Subcutaneous adipose tissue (tissue), 4 donors: ENCODE results near the gene EXOC3L1. TPM values are rescaled to one million over a fixed set of nuclear protein-coding genes. Genes with fewer than 3 reads are reported as not detected.

Experiments used
- total RNA-seq, 4 donors: library from RNA; depleted of rRNA; stranded (reverse); fragments of >200 nt; gene quantifications; one replicate each; pipeline ENCODE4 v1.1.0, GENCODE V29; 2016
- TF ChIP-seq, protein P1 (sequence below): fragments of 450-650 bp; IDR thresholded peaks from one replicate; pipeline ENCODE4 v1.5.1; 2016; ENCODE audit warnings: low read depth, mild to moderate bottlenecking, control low read depth, antibody characterized with exemption, moderate library complexity

The EXOC3L1 gene
- total RNA-seq, 4 donors from 2014 or later = 0.17 to 13.8 (median 1.7) TPM

DNA sequence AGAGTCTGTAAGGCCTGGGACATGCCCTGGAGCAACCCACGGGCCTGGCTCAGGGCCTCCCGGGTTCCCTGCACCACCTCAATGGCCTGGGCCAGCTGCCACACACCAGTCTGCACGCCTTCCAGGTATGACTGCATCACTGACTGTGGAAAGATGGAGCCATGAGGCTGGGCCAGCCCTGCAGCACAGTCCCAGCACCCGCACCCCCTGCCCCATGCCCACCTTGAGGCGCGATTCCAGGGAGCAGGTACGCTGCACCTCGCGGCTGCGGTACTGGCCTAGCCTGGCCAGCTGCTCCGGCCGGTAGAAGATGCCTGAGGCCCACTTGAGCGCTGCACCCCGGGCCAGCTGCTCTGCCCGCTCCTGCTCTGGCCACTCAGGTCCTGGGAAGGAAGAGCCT, 1.1 kb downstream of the EXOC3L1 start:
- TF ChIP-seq, protein P1, sequence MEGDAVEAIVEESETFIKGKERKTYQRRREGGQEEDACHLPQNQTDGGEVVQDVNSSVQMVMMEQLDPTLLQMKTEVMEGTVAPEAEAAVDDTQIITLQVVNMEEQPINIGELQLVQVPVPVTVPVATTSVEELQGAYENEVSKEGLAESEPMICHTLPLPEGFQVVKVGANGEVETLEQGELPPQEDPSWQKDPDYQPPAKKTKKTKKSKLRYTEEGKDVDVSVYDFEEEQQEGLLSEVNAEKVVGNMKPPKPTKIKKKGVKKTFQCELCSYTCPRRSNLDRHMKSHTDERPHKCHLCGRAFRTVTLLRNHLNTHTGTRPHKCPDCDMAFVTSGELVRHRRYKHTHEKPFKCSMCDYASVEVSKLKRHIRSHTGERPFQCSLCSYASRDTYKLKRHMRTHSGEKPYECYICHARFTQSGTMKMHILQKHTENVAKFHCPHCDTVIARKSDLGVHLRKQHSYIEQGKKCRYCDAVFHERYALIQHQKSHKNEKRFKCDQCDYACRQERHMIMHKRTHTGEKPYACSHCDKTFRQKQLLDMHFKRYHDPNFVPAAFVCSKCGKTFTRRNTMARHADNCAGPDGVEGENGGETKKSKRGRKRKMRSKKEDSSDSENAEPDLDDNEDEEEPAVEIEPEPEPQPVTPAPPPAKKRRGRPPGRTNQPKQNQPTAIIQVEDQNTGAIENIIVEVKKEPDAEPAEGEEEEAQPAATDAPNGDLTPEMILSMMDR = no peak

DNA sequence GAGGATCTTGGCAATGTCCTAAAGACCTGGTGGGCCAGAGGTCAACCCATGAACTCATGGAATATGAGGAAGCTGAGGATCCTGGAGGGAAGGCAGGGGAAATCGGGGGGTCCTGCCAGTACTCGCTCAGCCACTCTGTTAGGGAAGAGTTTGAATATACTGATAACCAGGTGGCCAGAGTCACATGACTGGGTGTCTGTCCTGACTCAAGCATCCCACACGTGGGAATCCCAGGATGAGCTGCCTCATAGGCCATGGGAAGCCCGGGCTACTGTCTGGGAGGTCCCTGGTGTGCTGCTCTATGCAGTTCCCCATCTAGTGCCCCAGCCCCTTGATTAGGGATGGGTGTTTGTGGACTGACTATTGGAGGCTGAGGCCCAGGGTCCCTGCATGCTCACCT, 1.6 kb downstream of the EXOC3L1 start:
- TF ChIP-seq, protein P1 = no peak

DNA sequence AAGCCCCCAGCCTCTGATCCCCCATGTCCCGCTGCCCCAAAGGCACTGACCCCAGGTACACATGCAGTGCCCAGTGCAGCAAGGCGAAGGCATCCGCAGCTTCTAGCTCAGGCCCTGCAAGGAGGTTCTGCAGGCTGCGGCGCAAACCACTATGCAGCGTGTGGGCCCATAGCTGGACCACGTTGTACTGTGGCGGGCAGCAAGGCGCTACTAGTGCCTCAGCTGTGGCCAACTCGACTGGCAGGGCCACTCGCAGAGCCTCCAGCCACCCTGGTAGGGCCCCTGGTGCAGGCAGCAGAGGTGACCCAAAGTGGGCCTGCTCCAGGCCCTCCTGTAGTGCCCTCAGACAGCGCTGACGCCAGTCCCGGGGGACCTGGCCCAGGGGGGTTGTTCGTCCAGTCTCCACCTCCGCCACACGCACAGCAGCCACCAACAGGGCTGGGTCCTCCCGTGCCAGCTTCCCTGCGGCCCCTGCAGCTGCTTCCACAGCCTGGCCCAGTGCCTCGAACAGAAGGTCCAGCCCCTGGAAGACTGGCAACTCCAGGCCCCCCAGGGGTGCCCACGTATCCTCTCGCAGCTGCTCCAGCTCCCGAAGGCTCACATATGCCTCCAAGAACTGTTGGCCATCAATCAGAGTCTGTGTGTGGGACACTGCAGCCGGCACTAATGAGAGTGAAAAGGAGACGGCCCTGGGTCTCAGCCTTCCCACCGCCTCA, 2.6 kb downstream of the EXOC3L1 start:
- TF ChIP-seq, protein P1 = no peak

DNA sequence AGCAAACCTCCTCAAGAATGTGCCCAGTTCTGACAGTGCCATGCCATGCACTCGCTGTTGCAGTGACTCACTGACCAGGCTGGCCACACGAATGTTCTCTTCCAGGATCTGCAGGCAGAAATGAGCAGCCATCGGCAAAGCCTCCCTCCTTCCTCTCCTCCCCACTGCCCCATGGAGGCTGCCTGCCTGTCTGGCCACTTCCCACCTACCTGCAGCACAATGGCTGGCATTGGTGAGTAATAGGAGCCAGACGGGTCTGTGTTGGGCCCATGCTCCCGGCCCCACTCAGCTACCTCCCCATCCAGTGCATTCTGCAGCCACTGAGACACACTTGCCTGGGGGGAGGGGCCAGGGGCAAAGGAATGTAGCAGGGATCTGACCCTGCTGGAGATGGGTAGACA, 3.4 kb downstream of the EXOC3L1 start:
- TF ChIP-seq, protein P1 = no peak

DNA sequence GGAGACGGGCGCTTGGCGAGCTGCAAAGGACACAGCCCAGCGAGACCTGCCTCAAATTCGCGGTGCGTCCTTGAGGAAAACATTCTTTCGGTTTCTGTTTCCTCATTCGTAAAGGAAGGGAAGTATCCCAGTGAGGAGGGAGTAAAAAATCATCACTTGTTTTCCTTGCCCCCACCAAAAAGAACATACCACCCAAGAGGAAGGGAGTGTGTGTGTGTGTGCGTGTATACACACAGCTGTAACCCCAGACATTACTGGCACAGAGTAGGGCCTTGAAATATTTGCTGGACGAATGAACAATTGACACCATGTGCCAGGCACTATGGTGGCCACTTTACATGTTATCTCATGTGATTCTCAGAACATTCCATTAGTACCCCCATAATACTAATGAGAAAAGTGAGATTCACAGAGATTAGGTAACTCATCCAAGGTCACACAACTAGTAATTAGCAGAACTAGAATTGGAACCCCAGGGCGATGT, 4.2 kb downstream of the EXOC3L1 start:
- TF ChIP-seq, protein P1 = no peak

DNA sequence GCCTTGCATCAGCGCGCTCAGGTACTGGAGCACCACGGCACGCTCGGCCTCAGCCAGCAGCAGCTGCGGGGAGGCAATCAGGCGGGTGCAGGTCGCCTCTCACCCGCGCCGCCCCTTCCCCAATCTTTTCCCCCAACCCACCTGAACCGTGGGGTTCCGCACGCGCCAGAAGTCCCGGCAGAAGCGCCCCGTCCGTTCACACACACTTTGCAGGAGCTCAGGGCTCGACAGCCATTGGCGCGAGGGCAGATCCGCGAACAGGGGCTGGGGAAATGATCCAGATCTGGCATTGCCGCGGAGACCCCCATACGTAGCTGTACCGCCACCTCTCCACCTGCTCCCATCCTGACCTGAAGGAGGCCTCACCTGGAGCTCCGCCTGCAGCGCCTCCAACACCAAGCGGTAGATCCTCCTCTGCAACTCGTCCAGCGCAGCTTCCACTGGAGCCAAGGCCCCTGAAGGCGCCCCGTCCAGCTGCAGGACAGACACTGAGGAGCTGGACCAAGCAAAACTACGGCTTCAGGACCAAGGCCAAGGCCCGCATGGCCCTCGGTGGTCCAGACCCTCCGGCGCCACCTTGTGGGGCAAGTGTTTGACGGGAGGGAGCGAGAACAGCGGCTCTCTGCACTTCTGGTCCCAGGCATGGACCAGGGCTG, 4.8 kb downstream of the EXOC3L1 start:
- TF ChIP-seq, protein P1 = no peak

DNA sequence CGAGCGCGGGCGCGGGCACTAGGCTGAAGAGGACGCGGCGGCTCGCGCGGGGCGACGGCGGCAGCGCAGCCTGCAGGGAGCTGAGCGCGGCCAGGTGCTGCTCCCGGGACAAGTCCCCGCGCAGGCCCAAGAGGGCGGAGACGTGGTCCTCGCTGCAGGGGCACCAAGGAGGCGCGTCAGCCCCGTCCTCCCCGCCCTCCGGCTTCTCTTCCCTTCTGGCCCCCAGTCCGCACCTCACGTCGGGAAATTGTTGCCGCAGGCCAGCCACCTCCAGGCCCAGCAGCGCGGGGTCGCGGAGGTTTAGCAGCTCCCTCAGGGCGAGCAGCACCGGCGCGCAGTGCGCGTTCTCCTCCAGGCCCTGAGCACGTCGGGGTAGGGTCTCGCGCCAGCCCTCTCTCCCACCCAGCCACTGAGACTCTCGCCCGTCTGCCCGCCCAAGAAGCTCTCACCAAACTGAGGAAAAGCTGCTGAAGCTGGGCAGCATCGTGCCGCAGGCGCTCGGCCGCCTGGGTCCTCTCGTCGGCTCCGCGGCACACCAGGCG, 5.4 kb downstream of the EXOC3L1 start:
- TF ChIP-seq, protein P1 = no peak
